HG03060 (cell line): Measurements from ENCODE around the gene FAM171A2.

Experiments used
- ATAC-seq: cut with Tn5 transposase; IDR thresholded peaks from one replicate; pipeline ENCODE4 v1.9.1; 2021; ENCODE audit warnings: low read depth, moderate number of reproducible peaks; ENCODE audit not compliant: unreplicated experiment

Gene FAM171A2

GRCh38 chr17:44309472-44309871, 54.2 kb downstream of the FAM171A2 start:
- ATAC-seq = no peak

- ATAC-seq = no peak
These were observed 54.8 kb downstream of the FAM171A2 start for GRCh38 chr17:44308865-44309264.

GRCh38 chr17:44308320-44308818, 55.3 kb downstream of the FAM171A2 start, which contains the start of gene RUNDC3A:
Gene RUNDC3A, plus strand, starts transcription at chr17:44308601. Its CDS starts 232 bp downstream, at chr17:44308833.
- no peak for ATAC-seq

- ATAC-seq = no peak
These were observed 56.1 kb downstream of the FAM171A2 start for GRCh38 chr17:44307387-44308186.

- no peak for ATAC-seq
These were observed 59.0 kb downstream of the FAM171A2 start for GRCh38 chr17:44304651-44305050.
